HG03457 (cell line): ENCODE measurements around the gene ARRDC5.
A peak's percentile ranks its signal among the peaks of the same experiment; 100 is the strongest.
"Not testable (repeated sequence)": the region's sequence is repeated elsewhere in the genome, so short reads cannot be mapped to it uniquely, and the experiment has no call there.

ENCODE experiments used
- ATAC-seq: cut with Tn5 transposase; IDR thresholded peaks from one replicate; pipeline ENCODE4 v1.9.1; 2021; ENCODE audit warnings: moderate number of reproducible peaks; ENCODE audit not compliant: unreplicated experiment

The ARRDC5 gene

GRCh38 chr19:4910594-4911281 lies 8.0 kb upstream of the ARRDC5 start:
- no peak for ATAC-seq

- ATAC-seq = peak; percentile 61
These were observed 7.3 kb upstream of the ARRDC5 start for GRCh38 chr19:4909897-4910593.

GRCh38 chr19:4909156-4909896 lies 6.6 kb upstream of the ARRDC5 start, which contains the start of gene UHRF1:
UHRF1 (plus strand) TSS chr19:4909501; CDS start chr19:4910886, 1,385 bp downstream.
- ATAC-seq = peak; percentile 4

- no peak for ATAC-seq
These were observed 6.1 kb upstream of the ARRDC5 start for GRCh38 chr19:4908781-4909155.

- ATAC-seq = no peak
These were observed 5.7 kb upstream of the ARRDC5 start for GRCh38 chr19:4908360-4908759.

- no peak for ATAC-seq
These were observed 4.3 kb upstream of the ARRDC5 start for GRCh38 chr19:4906963-4907362.

GRCh38 chr19:4904481-4904880 lies 1.8 kb upstream of the ARRDC5 start:
- no peak for ATAC-seq

GRCh38 chr19:4900879-4901278 lies 1.8 kb downstream of the ARRDC5 start:
- not testable (repeated sequence) for ATAC-seq

- ATAC-seq = no peak
These were observed 5.5 kb downstream of the ARRDC5 start for GRCh38 chr19:4897146-4897545.

- no peak for ATAC-seq
These were observed 6.3 kb downstream of the ARRDC5 start for GRCh38 chr19:4896372-4896771.

GRCh38 chr19:4892962-4893361 lies 9.7 kb downstream of the ARRDC5 start:
- ATAC-seq = not testable (repeated sequence)

GRCh38 chr19:4891066-4891465 lies 11.6 kb downstream of the ARRDC5 start:
- ATAC-seq = no peak

GRCh38 chr19:4889034-4889815 lies 13.5 kb downstream of the ARRDC5 start:
- ATAC-seq = no peak

GRCh38 chr19:4887803-4888202 lies 14.9 kb downstream of the ARRDC5 start:
- ATAC-seq = not testable (repeated sequence)

GRCh38 chr19:4884993-4885392 lies 17.7 kb downstream of the ARRDC5 start:
- not testable (repeated sequence) for ATAC-seq

GRCh38 chr19:4882874-4883273 lies 19.8 kb downstream of the ARRDC5 start:
- not testable (repeated sequence) for ATAC-seq

- ATAC-seq = no peak
These were observed 23.7 kb downstream of the ARRDC5 start for GRCh38 chr19:4879041-4879440.

- no peak for ATAC-seq
These were observed 24.2 kb downstream of the ARRDC5 start for GRCh38 chr19:4878491-4878968.

- ATAC-seq = no peak
These were observed 24.8 kb downstream of the ARRDC5 start for GRCh38 chr19:4877753-4878490.

- no peak for ATAC-seq
These were observed 28.8 kb downstream of the ARRDC5 start for GRCh38 chr19:4873930-4874329.
